H4 (cell line): ENCODE results near the gene MYBPC2. TPM values are rescaled to one million over a fixed set of nuclear protein-coding genes. Genes with fewer than 3 reads are reported as not detected.

Experiments used
- DNase-seq: peaks from one replicate; pipeline ENCODE4 v3.0.0-alpha.2; 2015; ENCODE audit warnings: low spot score
- total RNA-seq: library from RNA; depleted of rRNA; stranded (reverse); fragments of >200 nt; shearing (Covaris generic); gene quantifications from 2 replicates; pipeline ENCODE4 v1.2.3, GENCODE V29; 2014

Gene MYBPC2
- total RNA-seq, 1 experiment from 2014 or later, result not detected

- no peak for DNase-seq
Measured at GRCh38 chr19:50481351-50482149, 48.9 kb downstream of the MYBPC2 start.

GRCh38 chr19:50482271-50482855 is 49.7 kb downstream of the MYBPC2 start:
- DNase-seq, result no peak

GRCh38 chr19:50482916-50483315 is 50.2 kb downstream of the MYBPC2 start:
- DNase-seq, result no peak

- no peak for DNase-seq
Measured at GRCh38 chr19:50485284-50485955, 52.7 kb downstream of the MYBPC2 start.

- peak; percentile 58 for DNase-seq
Measured at GRCh38 chr19:50486823-50487515, 54.3 kb downstream of the MYBPC2 start.

GRCh38 chr19:50488389-50489194 is 55.9 kb downstream of the MYBPC2 start:
- DNase-seq, result no peak

- no peak for DNase-seq
Measured at GRCh38 chr19:50489461-50490011, 56.8 kb downstream of the MYBPC2 start.

- no peak for DNase-seq
Measured at GRCh38 chr19:50490411-50490811, 57.7 kb downstream of the MYBPC2 start.

GRCh38 chr19:50490991-50491472 is 58.3 kb downstream of the MYBPC2 start:
- no peak for DNase-seq

- no peak for DNase-seq
Measured at GRCh38 chr19:50492303-50493052, 59.8 kb downstream of the MYBPC2 start.

GRCh38 chr19:50493171-50493570 is 60.5 kb downstream of the MYBPC2 start:
- DNase-seq, result no peak

- no peak for DNase-seq
Measured at GRCh38 chr19:50494186-50495019, 61.7 kb downstream of the MYBPC2 start.

- DNase-seq, result no peak
Measured at GRCh38 chr19:50495020-50495531, 62.4 kb downstream of the MYBPC2 start.

GRCh38 chr19:50496189-50497021 is 63.7 kb downstream of the MYBPC2 start:
- no peak for DNase-seq

- DNase-seq, result no peak
Measured at GRCh38 chr19:50497022-50497405, 64.3 kb downstream of the MYBPC2 start.

GRCh38 chr19:50498219-50499056 is 65.7 kb downstream of the MYBPC2 start:
- no peak for DNase-seq

GRCh38 chr19:50500060-50500752 is 67.5 kb downstream of the MYBPC2 start:
- DNase-seq, result no peak
